HepG2 (cell line): ENCODE results near the gene ASAP2. TPM values are rescaled to one million over a fixed set of nuclear protein-coding genes. Genes with fewer than 3 reads are reported as not detected.

Experiments
- BCL6 ChIP-seq: IDR thresholded peaks from 2 replicates; pipeline ENCODE4 v1.6.1; 2016; ENCODE audit warnings: missing genetic modification reagents, missing compliant biosample characterization
- DR1 ChIP-seq: sonication (generic); formaldehyde crosslinking; IDR thresholded peaks from 2 replicates; pipeline ENCODE4 v1.8.0; 2021; ENCODE audit warnings: mild to moderate bottlenecking, missing genetic modification reagents, inconsistent platforms
- ELF3 ChIP-seq: IDR thresholded peaks from 2 replicates; pipeline ENCODE4 v1.6.1; 2016; ENCODE audit warnings: missing genetic modification reagents, missing compliant biosample characterization
- GATA4 ChIP-seq: sonication (generic); IDR thresholded peaks from 2 replicates; pipeline ENCODE4 v1.6.1; 2016; ENCODE audit warnings: antibody characterized with exemption, low read depth, borderline replicate concordance
- GATAD2A ChIP-seq: IDR thresholded peaks from 2 replicates; pipeline ENCODE4 v1.6.1; 2016
- KAT8 ChIP-seq: IDR thresholded peaks from 2 replicates; pipeline ENCODE4 v1.6.1; 2016; ENCODE audit warnings: missing genetic modification reagents, missing compliant biosample characterization
- KDM4B ChIP-seq: sonication (generic); formaldehyde crosslinking; IDR thresholded peaks from 2 replicates; pipeline ENCODE4 v1.4.0; 2020; ENCODE audit warnings: missing genetic modification reagents
- PATZ1 ChIP-seq: sonication (generic); formaldehyde crosslinking; IDR thresholded peaks from 2 replicates; pipeline ENCODE4 v1.4.0; 2020; ENCODE audit warnings: missing genetic modification reagents
- SRSF1 ChIP-seq: fragments of 200-400 bp; formaldehyde crosslinking; optimal IDR thresholded peaks from 2 replicates; pipeline ENCODE3; 2017; ENCODE audit warnings: mild to moderate bottlenecking, low read depth, low read length, moderate library complexity
- THAP9 ChIP-seq: sonication (generic); formaldehyde crosslinking; IDR thresholded peaks from 2 replicates; pipeline ENCODE4; 2020; ENCODE audit warnings: missing genetic modification reagents, mild to moderate bottlenecking, borderline replicate concordance
- ZNF281 ChIP-seq: sonication (generic); formaldehyde crosslinking; IDR thresholded peaks from 2 replicates; pipeline ENCODE4 v1.4.0; 2020; ENCODE audit warnings: missing genetic modification reagents, borderline replicate concordance
- ZNF572 ChIP-seq: sonication (generic); formaldehyde crosslinking; IDR thresholded peaks from 2 replicates; pipeline ENCODE4 v1.5.1; 2020; ENCODE audit warnings: mild to moderate bottlenecking, missing genetic modification reagents
- ZNF687 ChIP-seq: sonication (generic); formaldehyde crosslinking; IDR thresholded peaks from 2 replicates; pipeline ENCODE4 v1.5.1; 2020; ENCODE audit warnings: mild to moderate bottlenecking, missing genetic modification reagents, moderate library complexity
- ZNF782 ChIP-seq: sonication (generic); formaldehyde crosslinking; IDR thresholded peaks from 2 replicates; pipeline ENCODE4 v1.4.0; 2020; ENCODE audit warnings: missing genetic modification reagents, mild to moderate bottlenecking, borderline replicate concordance
- ZXDC ChIP-seq: sonication (generic); formaldehyde crosslinking; IDR thresholded peaks from 2 replicates; pipeline ENCODE4 v1.5.0; 2020; ENCODE audit warnings: mild to moderate bottlenecking, missing genetic modification reagents
- polyA plus RNA-seq, 8 experiments: library from polyadenylated mRNA; depleted of rRNA in 3 of 8; stranded (reverse) in 7 of 8; unstranded in 1 of 8; fragments of >200 nt; fragmentation: Illumina TruSeq in 4 of 8; extraction: Trizol in 4 of 8; gene quantifications; 2 replicates each; pipeline versions ENCODE4 v1.2.1 to v1.2.3, GENCODE V29; 2011 to 2016; ENCODE audit warnings: low read depth in 4 of 8, missing spikeins in 1 of 8, mixed read lengths in 1 of 8; ENCODE audit not compliant: insufficient read depth in 1 of 8
- total RNA-seq, 5 experiments: library from RNA; depleted of rRNA; stranded (reverse); fragments of >200 nt; fragmentation: Illumina TruSeq; extraction: Trizol; gene quantifications; 2 replicates each; pipeline ENCODE4 v1.2.3, GENCODE V29; 2016; ENCODE audit warnings: low read depth in 1 of 5

ASAP2 gene
- total and polyA plus RNA-seq, 2 of the 13 experiments (the other 11 are each of a cell fraction or from before 2014, with no cell fraction given), result 7.3 to 22.3 TPM

- TF ChIP-seq PATZ1 (CRISPR knock-in tag), result peak; percentile 33; the same call in 1 of the 2 replicates
- TF ChIP-seq ZNF281 (CRISPR knock-in tag), result peak; percentile 11; the same call in 1 of the 2 replicates
- TF ChIP-seq ELF3 (CRISPR knock-in tag), result peak; percentile 85
- no peak for TF ChIP-seq ZNF782 (CRISPR knock-in tag)
- no peak for TF ChIP-seq ZNF572 (CRISPR knock-in tag)
- peak; percentile 42; the same call in 1 of the 2 replicates for TF ChIP-seq KAT8
- TF ChIP-seq ZNF687 (CRISPR knock-in tag), result peak; percentile 63
- no peak for TF ChIP-seq SRSF1
- peak; percentile 95 for TF ChIP-seq BCL6 (CRISPR knock-in tag)
- TF ChIP-seq DR1 (CRISPR knock-in tag), result 0 out of 2 replicates have a peak, but pooled peaks have one; percentile 4
- TF ChIP-seq GATA4, result no peak
- peak; percentile 92 for TF ChIP-seq GATAD2A (CRISPR knock-in tag)
- no peak for TF ChIP-seq ZXDC (CRISPR knock-in tag)
- peak; percentile 13; the same call in 1 of the 2 replicates for TF ChIP-seq THAP9 (CRISPR knock-in tag)
- TF ChIP-seq KDM4B, result no peak
These were observed 28.1 kb downstream of the ASAP2 start (continued) for GRCh38 chr2:9234680-9235146.
